ENCODE results near the gene DNAJC17.

Gene DNAJC17

DNA sequence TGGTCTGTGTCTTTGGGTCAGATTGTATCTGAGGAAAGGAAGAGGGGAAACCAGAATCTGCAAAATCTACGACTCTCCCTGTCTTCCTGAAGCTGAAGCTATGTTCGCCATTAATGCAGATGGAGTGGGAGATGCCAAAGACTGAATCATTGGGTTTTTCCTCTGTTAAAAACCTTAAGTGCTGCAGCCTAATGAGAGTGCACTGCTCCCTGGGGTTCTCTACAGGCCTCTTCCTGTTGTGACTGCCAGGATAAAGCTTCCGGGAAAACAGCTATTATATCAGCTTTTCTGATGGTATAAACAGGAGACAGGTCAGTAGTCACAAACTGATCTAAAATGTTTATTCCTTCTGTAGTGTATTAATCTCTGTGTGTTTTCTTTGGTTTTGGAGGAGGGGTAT is 76.2 kb downstream of the DNAJC17 start:
- DNase-seq: no peak

DNA sequence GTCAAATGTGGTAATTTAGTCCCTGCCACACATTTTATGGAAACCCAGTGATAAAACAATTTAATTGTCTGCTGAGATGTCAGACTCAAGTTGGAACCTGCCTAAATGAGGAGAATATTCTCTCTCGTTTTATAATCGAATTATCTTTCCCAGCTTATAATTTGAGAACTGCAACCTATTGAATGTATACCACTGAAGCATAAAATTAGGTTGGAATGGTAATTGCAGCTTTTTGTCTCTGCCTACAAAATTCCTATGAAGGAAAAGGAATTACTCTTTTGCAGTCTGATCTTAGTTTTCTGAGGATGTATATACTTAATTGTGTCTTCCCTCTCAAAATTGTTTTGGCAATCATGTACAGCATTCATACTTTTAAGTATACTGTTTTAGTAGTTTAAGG is 83.4 kb downstream of the DNAJC17 start:
- DNase-seq: no peak

DNA sequence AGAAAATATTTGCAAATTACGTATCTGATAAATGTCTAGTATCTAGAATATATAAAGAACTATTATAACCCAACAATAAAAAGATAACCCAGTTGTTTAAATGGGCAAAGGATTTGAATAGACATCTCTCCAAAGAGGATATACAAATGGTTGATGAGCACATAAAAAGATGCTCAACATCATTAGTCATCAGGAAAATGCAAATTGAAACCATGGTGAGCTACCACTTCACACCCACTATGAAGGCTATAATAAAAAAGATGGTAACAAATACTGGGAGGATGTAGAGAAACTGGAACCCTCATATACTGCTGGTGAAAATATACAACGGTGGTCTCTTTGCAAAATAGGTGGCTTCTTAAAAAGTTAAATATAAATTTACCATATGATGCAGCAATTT is 84.3 kb downstream of the DNAJC17 start:
- peak; percentile 8 for DNase-seq

DNA sequence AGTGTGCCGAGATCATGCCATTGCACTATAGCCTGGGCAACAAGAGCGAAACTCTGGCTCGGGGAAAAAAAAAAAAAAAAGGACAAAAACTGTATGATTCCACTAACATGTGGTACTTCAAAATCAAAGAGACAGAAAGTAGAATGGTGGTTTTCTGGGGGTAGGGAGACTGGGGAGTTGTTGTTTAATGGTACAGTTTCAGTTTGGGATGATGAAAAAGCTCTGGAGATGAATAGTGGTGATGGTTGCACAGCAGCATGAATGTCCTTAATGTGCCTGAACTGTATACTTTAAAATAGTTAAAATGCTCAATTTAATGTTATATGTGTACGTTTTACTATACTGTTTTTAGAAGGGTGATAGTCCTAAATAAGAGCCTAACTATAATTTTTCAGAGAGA is 84.9 kb downstream of the DNAJC17 start:
- no peak for DNase-seq

DNA sequence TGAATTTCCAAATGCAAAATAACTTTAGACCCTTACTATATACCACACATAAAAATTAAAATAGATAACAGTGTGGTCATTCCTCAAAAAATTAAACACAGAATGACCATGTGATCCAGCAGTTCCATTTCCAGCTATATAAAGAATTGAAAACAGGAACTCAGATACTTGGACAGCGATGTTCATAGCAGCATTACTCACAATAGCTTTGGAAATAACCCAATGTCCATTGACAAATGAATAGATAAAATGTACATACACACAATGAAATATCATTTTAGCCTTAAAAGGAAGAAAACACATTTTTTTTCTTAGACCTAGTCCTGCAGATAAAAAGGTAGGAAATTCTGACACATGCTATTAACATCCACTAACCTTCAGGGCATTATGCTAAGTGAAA is 85.6 kb downstream of the DNAJC17 start:
- no peak for DNase-seq

DNA sequence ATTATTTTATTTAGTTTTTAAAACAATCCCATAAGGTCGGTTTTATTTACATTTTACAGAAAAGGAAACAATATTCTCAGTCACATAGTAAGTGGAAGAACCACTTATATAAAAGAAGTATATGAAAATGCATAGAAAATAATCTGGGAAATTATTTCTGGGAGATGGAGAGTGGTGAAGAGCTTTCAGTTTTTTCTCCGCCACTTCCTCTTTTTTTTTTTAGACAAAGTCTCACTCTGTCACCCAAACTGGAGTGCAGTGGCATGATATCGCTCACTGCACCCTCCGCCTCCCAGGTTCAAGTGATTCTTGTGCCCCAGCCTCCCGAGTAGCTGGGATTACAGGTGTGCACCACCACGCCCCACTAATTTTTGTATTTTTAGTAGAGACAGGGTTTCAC is 91.1 kb downstream of the DNAJC17 start:
- no peak for DNase-seq
